Vagina (tissue), 2 donors: ENCODE results near the gene TTR.

ENCODE experiments used
- POLR2A ChIP-seq, 2 donors: fragments of 450-650 bp; IDR thresholded peaks; one replicate each; pipeline ENCODE4 v1.6.1; 2017; ENCODE audit warnings: antibody characterized with exemption in 2 of 2, mild to moderate bottlenecking in 2 of 2, moderate library complexity in 2 of 2
- POLR2AphosphoS5 ChIP-seq, 2 donors: sonication (generic); formaldehyde crosslinking; IDR thresholded peaks; one replicate each; pipeline ENCODE4 v1.9.0; 2017; ENCODE audit warnings: antibody characterized with exemption in 2 of 2, mild to moderate bottlenecking in 2 of 2, low read depth in 1 of 2; ENCODE audit not compliant: insufficient read depth in 1 of 2
- TF ChIP-seq, protein P1 (sequence below), 3 experiments: fragments of 450-650 bp in 2 of 3; fragments of 200-600 bp in 1 of 3; sonication (generic) in 1 of 3; IDR thresholded peaks; one replicate each; pipeline ENCODE4 v1.5.1; 2017 to 2019; ENCODE audit warnings: antibody characterized with exemption in 3 of 3, mild to moderate bottlenecking in 2 of 3, moderate library complexity in 2 of 3

DNA sequence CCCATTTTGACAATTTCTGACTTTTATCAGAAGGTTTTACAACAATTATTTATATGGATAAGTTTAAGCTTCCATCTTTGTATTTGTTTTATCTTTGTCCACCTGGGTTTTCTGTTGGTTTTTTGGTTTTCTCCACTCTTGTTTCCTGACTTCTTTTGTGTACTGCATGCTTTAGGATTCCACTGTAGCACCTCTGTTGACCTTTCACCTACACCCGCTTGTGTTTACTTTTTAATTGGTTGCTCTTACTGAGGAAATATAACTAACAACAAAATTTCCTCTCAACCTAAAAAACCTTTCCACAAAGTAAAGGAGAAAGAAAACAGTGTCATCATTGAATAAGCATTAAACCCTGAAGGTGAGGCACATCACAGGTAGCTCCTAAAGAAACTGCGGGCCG is 39.8 kb upstream of the TTR start:
- TF ChIP-seq, protein P1, sequence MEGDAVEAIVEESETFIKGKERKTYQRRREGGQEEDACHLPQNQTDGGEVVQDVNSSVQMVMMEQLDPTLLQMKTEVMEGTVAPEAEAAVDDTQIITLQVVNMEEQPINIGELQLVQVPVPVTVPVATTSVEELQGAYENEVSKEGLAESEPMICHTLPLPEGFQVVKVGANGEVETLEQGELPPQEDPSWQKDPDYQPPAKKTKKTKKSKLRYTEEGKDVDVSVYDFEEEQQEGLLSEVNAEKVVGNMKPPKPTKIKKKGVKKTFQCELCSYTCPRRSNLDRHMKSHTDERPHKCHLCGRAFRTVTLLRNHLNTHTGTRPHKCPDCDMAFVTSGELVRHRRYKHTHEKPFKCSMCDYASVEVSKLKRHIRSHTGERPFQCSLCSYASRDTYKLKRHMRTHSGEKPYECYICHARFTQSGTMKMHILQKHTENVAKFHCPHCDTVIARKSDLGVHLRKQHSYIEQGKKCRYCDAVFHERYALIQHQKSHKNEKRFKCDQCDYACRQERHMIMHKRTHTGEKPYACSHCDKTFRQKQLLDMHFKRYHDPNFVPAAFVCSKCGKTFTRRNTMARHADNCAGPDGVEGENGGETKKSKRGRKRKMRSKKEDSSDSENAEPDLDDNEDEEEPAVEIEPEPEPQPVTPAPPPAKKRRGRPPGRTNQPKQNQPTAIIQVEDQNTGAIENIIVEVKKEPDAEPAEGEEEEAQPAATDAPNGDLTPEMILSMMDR (IDR thresholded peaks at IDR 0.05), result no peak
- TF ChIP-seq POLR2A (IDR thresholded peaks at IDR 0.05) (no peak), POLR2AphosphoS5 (IDR thresholded peaks at IDR 0.05; ENCODE audit: insufficient read depth in 1 of 2, low read depth in 1 of 2) (no peak)
